Measurements from ENCODE around the gene ST8SIA6. TPM values are rescaled to one million over a fixed set of nuclear protein-coding genes. Genes with fewer than 3 reads are reported as not detected.
"Not testable (repeated sequence)": the region's sequence is repeated elsewhere in the genome, so short reads cannot be mapped to it uniquely, and the experiment has no call there.

ST8SIA6 gene
- total RNA-seq, 2 donors from 2014 or later = 5.3 to 11.0 TPM

GRCh38 chr10:17445400-17445998 is 8.9 kb downstream of the ST8SIA6 start:
- H3K27me3 ChIP-seq = no peaks in the 10 kb centered on the region
- peaks cover 0 to 26% of the 10 kb centered on the region in 2 donors for H3K9me3 ChIP-seq
- H3K36me3 ChIP-seq = no peaks in the 10 kb centered on the region
- H3K27ac ChIP-seq = peak overlapping the region in 1 of 2 donors; percentile 35
- no peak overlapping the region for H3K4me3 ChIP-seq
- H3K4me1 ChIP-seq = peaks cover 0 to 5% of the 10 kb centered on the region in 2 donors
- TF ChIP-seq, protein P1, sequence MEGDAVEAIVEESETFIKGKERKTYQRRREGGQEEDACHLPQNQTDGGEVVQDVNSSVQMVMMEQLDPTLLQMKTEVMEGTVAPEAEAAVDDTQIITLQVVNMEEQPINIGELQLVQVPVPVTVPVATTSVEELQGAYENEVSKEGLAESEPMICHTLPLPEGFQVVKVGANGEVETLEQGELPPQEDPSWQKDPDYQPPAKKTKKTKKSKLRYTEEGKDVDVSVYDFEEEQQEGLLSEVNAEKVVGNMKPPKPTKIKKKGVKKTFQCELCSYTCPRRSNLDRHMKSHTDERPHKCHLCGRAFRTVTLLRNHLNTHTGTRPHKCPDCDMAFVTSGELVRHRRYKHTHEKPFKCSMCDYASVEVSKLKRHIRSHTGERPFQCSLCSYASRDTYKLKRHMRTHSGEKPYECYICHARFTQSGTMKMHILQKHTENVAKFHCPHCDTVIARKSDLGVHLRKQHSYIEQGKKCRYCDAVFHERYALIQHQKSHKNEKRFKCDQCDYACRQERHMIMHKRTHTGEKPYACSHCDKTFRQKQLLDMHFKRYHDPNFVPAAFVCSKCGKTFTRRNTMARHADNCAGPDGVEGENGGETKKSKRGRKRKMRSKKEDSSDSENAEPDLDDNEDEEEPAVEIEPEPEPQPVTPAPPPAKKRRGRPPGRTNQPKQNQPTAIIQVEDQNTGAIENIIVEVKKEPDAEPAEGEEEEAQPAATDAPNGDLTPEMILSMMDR (IDR thresholded peaks at IDR 0.05) = no peak
- no peak for DNase-seq (ENCODE audit: low spot score)

- Histone ChIP-seq H3K9me3 (peaks cover 0 to 16% of the 10 kb centered on the region in 2 donors), H3K4me1 (peaks cover 0 to 5% of the 10 kb centered on the region in 2 donors), H3K27ac (no peak overlapping the region), H3K4me3 (no peak overlapping the region), H3K36me3 (no peaks in the 10 kb centered on the region), H3K27me3 (no peaks in the 10 kb centered on the region)
- TF ChIP-seq, protein P1 (IDR thresholded peaks at IDR 0.05) = no peak
- no peak for DNase-seq (ENCODE audit: low spot score)
Observed at GRCh38 chr10:17444388-17444714, 10.0 kb downstream of the ST8SIA6 start.

- no peaks in the 10 kb centered on the region for H3K27me3 ChIP-seq
- no peak for DNase-seq (ENCODE audit: low spot score)
- H3K4me1 ChIP-seq = peaks cover 0 to 5% of the 10 kb centered on the region in 2 donors
- H3K27ac ChIP-seq = no peak overlapping the region
- TF ChIP-seq, protein P1 (IDR thresholded peaks at IDR 0.05) = no peak
- peaks cover 0 to 11% of the 10 kb centered on the region in 2 donors for H3K9me3 ChIP-seq
- no peak overlapping the region for H3K4me3 ChIP-seq
- no peaks in the 10 kb centered on the region for H3K36me3 ChIP-seq
Observed at GRCh38 chr10:17443707-17444387, 10.5 kb downstream of the ST8SIA6 start.

DNA sequence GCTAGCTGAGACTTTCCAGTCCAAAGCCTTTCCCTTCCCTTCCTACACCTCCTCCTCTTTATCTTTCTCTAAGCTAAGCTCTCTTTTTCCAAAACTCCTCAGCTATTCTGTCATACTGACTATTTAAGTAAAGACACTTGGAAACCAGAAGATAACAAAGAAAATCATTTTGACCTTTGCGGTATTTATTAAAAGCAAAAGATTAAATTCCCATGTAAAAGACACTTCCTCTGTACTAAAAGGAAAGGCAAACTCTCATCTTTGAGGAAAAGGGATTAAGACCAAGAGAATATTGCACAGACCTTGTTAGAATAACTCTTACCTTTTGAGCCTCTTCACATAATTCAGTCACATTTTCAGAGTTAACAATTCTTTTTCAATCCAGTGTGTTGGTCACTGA is 15.8 kb downstream of the ST8SIA6 start:
- Histone ChIP-seq H3K27me3 (no peaks in the 10 kb centered on the region), H3K4me3 (no peak overlapping the region), H3K4me1 (no peaks in the 10 kb centered on the region), H3K27ac (no peak overlapping the region), H3K36me3 (no peaks in the 10 kb centered on the region), H3K9me3 (no peaks in the 10 kb centered on the region)
- TF ChIP-seq, protein P1 (IDR thresholded peaks at IDR 0.05) = no peak
- no peak for DNase-seq (ENCODE audit: low spot score)

DNA sequence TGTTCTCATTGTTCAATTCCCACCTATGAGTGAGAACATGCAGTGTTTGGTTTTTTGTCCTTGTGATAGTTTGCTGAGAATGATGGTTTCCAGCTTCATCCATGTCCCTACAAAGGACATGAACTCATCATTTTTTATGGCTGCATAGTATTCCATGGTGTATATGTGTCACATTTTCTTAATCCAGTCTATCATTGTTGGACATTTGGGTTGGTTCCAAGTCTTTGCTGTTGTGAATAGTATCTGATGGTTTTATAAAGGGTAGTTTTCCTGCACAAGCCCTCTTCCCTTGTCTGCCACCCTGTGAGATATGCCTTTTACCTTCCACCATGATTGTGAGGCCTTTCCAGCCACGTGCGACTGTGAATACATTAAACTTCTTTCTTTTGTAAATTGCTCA is 17.8 kb downstream of the ST8SIA6 start:
- H3K4me3 ChIP-seq; H3K4me1 ChIP-seq; H3K27me3 ChIP-seq; H3K9me3 ChIP-seq; H3K36me3 ChIP-seq; DNase-seq (ENCODE audit: low spot score); H3K27ac ChIP-seq: not testable (repeated sequence)

DNA sequence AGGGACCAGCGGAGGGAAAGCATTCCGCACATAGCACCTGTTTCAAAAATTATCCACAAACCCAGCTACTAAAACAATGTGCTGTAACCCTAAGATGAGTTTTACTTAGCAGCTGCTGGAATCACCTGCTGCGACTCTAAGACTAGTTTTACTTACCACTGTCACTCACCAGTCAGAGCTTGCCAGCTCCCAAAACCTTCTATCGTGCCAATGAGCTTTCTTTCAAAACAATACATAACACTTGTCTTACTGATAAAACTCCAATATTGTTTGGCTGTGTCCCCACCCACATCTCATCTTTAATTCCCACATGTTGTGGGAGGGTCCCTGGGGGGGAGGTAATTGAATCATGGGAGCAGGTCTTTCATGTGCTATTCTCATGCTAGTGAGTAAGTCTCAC is 18.4 kb downstream of the ST8SIA6 start:
- Histone ChIP-seq H3K4me3 (no peak overlapping the region), H3K36me3 (no peaks in the 10 kb centered on the region), H3K27ac (no peak overlapping the region), H3K9me3 (no peaks in the 10 kb centered on the region), H3K27me3 (no peaks in the 10 kb centered on the region), H3K4me1 (peaks cover 0 to 2% of the 10 kb centered on the region in 2 donors)
- TF ChIP-seq, protein P1 (IDR thresholded peaks at IDR 0.05) = no peak
- no peak for DNase-seq (ENCODE audit: low spot score)
